Uterus (tissue), 4 donors: Measurements from ENCODE around the gene SLC22A31. TPM values are rescaled to one million over a fixed set of nuclear protein-coding genes. Genes with fewer than 3 reads are reported as not detected.

Source experiments
- DNase-seq, 2 donors: peaks; one replicate each; pipeline ENCODE4 v3.0.0-alpha.2; 2019 to 2020
- H3K27ac ChIP-seq, 2 donors: fragments of 200-600 bp; sonication (generic); 1 replicate in 1 of 2; 2 replicates in 1 of 2; pipeline ENCODE4 v1.5.1; 2016 to 2018
- H3K27me3 ChIP-seq, 2 donors: fragments of 200-600 bp; sonication (generic); one replicate each; pipeline ENCODE4 v1.5.1; 2018 to 2019; ENCODE audit warnings: control low read depth in 1 of 2
- H3K36me3 ChIP-seq, 2 donors: fragments of 200-600 bp; sonication (generic); one replicate each; pipeline ENCODE4 v1.5.1; 2019; ENCODE audit warnings: control low read depth in 1 of 2
- H3K4me1 ChIP-seq, 2 donors: fragments of 200-600 bp; sonication (generic); one replicate each; pipeline ENCODE4 v1.5.1; 2018 to 2019; ENCODE audit warnings: control low read depth in 1 of 2
- H3K4me3 ChIP-seq, 2 donors: fragments of 200-600 bp; sonication (generic); 1 replicate in 1 of 2; 2 replicates in 1 of 2; pipeline ENCODE4 v1.5.1; 2018 to 2019; ENCODE audit warnings: mild to moderate bottlenecking in 1 of 2
- H3K9me3 ChIP-seq, 2 donors: fragments of 200-600 bp; sonication (generic); one replicate each; pipeline ENCODE4 v1.5.1; 2019; ENCODE audit warnings: control low read depth in 1 of 2
- POLR2A ChIP-seq, 2 donors: fragments of 450-650 bp; IDR thresholded peaks; one replicate each; pipeline ENCODE4 v1.6.1; 2016; ENCODE audit warnings: antibody characterized with exemption in 2 of 2, mild to moderate bottlenecking in 1 of 2, moderate library complexity in 1 of 2
- intact Hi-C: fragments of 100-400 bp; cut with DNase I; formaldehyde crosslinking; loops from one replicate; pipeline ENCODE4 v1.15.1; 2023; ENCODE audit warnings: low total_unique reads
- total RNA-seq, 4 donors: library from RNA; depleted of rRNA in 3 of 4; stranded (reverse); fragments of >200 nt in 3 of 4; gene quantifications; one replicate each; pipeline versions ENCODE4 v1.1.0 to v1.2.4, GENCODE V29; 2014 to 2023
- TF ChIP-seq, protein P1 (sequence below), 4 experiments: fragments of 200-600 bp in 2 of 4; fragments of 450-650 bp in 2 of 4; sonication (generic) in 2 of 4; IDR thresholded peaks; one replicate each; pipeline ENCODE4 v1.5.1; 2016 to 2019; ENCODE audit warnings: antibody characterized with exemption in 4 of 4, mild to moderate bottlenecking in 2 of 4, moderate library complexity in 1 of 4
- donor health status: DM: yes; HTN: yes; CAD: no.

Gene SLC22A31
- total RNA-seq, 4 donors from 2014 or later, result not detected

- Histone ChIP-seq H3K4me1 (peaks cover 0 to 3% of the 10 kb centered on the region in 2 donors), H3K4me3 (no peak overlapping the region), H3K27me3 (no peaks in the 10 kb centered on the region), H3K9me3 (no peaks in the 10 kb centered on the region), H3K36me3 (no peaks in the 10 kb centered on the region), H3K27ac (no peak overlapping the region)
- DNase-seq, result no peak
- intact Hi-C loops, result no loop called here
- TF ChIP-seq, protein P1, sequence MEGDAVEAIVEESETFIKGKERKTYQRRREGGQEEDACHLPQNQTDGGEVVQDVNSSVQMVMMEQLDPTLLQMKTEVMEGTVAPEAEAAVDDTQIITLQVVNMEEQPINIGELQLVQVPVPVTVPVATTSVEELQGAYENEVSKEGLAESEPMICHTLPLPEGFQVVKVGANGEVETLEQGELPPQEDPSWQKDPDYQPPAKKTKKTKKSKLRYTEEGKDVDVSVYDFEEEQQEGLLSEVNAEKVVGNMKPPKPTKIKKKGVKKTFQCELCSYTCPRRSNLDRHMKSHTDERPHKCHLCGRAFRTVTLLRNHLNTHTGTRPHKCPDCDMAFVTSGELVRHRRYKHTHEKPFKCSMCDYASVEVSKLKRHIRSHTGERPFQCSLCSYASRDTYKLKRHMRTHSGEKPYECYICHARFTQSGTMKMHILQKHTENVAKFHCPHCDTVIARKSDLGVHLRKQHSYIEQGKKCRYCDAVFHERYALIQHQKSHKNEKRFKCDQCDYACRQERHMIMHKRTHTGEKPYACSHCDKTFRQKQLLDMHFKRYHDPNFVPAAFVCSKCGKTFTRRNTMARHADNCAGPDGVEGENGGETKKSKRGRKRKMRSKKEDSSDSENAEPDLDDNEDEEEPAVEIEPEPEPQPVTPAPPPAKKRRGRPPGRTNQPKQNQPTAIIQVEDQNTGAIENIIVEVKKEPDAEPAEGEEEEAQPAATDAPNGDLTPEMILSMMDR (IDR thresholded peaks at IDR 0.05), result no peak
- TF ChIP-seq POLR2A (IDR thresholded peaks at IDR 0.05), result no peak
Observed at GRCh38 chr16:89210904-89211515, 10.7 kb upstream of the SLC22A31 start.

- no peak overlapping the region for H3K27ac ChIP-seq
- DNase-seq, result no peak
- TF ChIP-seq, protein P1 (IDR thresholded peaks at IDR 0.05), result no peak
- no peak for TF ChIP-seq POLR2A (IDR thresholded peaks at IDR 0.05)
- no peaks in the 10 kb centered on the region for H3K9me3 ChIP-seq
- intact Hi-C loops, result no loop called here
- no peaks in the 10 kb centered on the region for H3K36me3 ChIP-seq
- no peaks in the 10 kb centered on the region for H3K4me1 ChIP-seq
- no peaks in the 10 kb centered on the region for H3K27me3 ChIP-seq
- no peak overlapping the region for H3K4me3 ChIP-seq
Observed at GRCh38 chr16:89210165-89210903, 10.0 kb upstream of the SLC22A31 start.

DNA sequence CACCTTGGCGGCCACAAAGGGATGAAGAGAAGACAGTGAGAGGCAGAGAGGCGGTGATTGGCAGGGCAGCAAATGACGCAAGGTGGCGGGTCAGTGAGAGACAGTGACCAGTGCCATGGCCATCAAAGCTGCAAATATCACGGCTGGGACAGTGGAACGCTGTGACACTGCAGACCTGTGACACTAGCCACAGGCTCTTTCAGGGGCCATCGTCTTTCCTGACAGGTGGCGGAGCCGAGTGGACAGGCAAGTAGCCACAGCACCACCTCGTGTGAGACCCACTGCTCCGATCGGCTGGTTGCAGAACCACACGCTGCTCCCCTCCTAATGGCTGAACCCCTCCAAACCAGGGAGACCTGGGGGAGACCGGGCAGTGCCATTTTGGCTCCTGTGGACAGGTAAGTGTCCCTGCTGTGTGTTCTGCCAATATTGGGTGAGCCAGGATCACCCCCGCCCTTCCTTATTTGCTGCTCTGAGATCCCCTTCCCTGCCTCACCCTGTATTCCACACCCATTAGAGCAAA, 9.2 kb upstream of the SLC22A31 start:
- no peak for TF ChIP-seq POLR2A (IDR thresholded peaks at IDR 0.05)
- TF ChIP-seq, protein P1 (IDR thresholded peaks at IDR 0.05), result no peak
- no peaks in the 10 kb centered on the region for H3K4me1 ChIP-seq
- H3K36me3 ChIP-seq, result no peaks in the 10 kb centered on the region
- no peak for DNase-seq
- no peak overlapping the region for H3K4me3 ChIP-seq
- no peak overlapping the region for H3K27ac ChIP-seq
- no peaks in the 10 kb centered on the region for H3K9me3 ChIP-seq
- intact Hi-C loops, result no loop called here
- H3K27me3 ChIP-seq, result peaks cover 0 to 3% of the 10 kb centered on the region in 2 donors

DNA sequence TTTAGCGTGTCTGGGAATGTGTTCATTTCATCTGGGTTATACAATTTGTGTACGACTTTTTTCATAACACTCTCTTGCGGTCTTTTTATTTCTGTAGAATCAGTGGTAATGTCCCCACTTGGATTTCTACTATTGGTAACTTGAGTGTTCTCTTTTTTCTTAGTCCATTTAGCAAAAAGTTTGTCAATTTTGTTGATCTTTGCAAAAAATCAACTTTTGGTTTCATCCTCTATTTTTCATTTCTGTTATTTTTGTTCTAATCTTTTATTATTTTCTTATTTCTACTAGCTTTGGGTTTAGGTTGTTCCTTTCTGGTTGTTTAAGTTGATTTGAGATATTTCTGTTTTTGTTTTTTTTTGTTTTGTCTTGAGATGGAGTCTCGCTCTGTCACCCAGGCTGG, 7.7 kb upstream of the SLC22A31 start:
- no peaks in the 10 kb centered on the region for H3K9me3 ChIP-seq
- no peaks in the 10 kb centered on the region for H3K36me3 ChIP-seq
- intact Hi-C loops, result no loop called here
- no peak overlapping the region for H3K4me3 ChIP-seq
- H3K27me3 ChIP-seq, result peaks cover 4 to 19% of the 10 kb centered on the region in 2 donors
- no peaks in the 10 kb centered on the region for H3K4me1 ChIP-seq
- TF ChIP-seq, protein P1 (IDR thresholded peaks at IDR 0.05), result no peak
- no peak for DNase-seq
- no peak overlapping the region for H3K27ac ChIP-seq
